K562 (cell line): ENCODE results near the gene HBEGF. TPM values are rescaled to one million over a fixed set of nuclear protein-coding genes. Genes with fewer than 3 reads are reported as not detected.

Experiments used
- ATF7 ChIP-seq: fragments of 450-650 bp; IDR thresholded peaks from 2 replicates; pipeline ENCODE4 v1.7.1; 2014; ENCODE audit warnings: mild to moderate bottlenecking, moderate library complexity
- BCOR ChIP-seq: fragments of 450-650 bp; IDR thresholded peaks from 2 replicates; pipeline ENCODE4 v1.6.1; 2016
- CBX8 ChIP-seq: fragments of 200-600 bp; sonication (generic); IDR thresholded peaks from 2 replicates; pipeline ENCODE4 v1.6.1; 2012; ENCODE audit warnings: borderline replicate concordance, mixed run types, low read depth, mild to moderate bottlenecking, moderate library complexity, mixed read lengths, low read length, control low read depth, inconsistent platforms; ENCODE audit not compliant: poor library complexity, severe bottlenecking; ENCODE audit errors: extremely low read depth
- CHD1 ChIP-seq: fragments of 200-600 bp; sonication (generic); IDR thresholded peaks from one replicate; pipeline ENCODE4 v1.6.1; 2012; ENCODE audit warnings: mild to moderate bottlenecking, moderate library complexity, low read length, inconsistent platforms
- ESRRB ChIP-seq: fragments of 250-450 bp; sonication (Bioruptor Pico); IDR thresholded peaks from 2 replicates; pipeline ENCODE4 v1.5.0; 2020; ENCODE audit warnings: mild to moderate bottlenecking, moderate library complexity, borderline replicate concordance
- ETV1 ChIP-seq: fragments of 450-650 bp; conservative IDR thresholded peaks from 2 replicates; pipeline ENCODE4 v1.6.1; 2016; ENCODE audit warnings: missing genetic modification characterization, control low read depth, low read depth, missing compliant biosample characterization
- GABPB1 ChIP-seq: sonication (generic); formaldehyde crosslinking; IDR thresholded peaks from 2 replicates; pipeline ENCODE4 v1.8.0; 2022; ENCODE audit warnings: mild to moderate bottlenecking, missing genetic modification reagents
- GTF2B ChIP-seq: IDR thresholded peaks from 2 replicates; pipeline ENCODE4 v1.6.1; 2011; ENCODE audit not compliant: insufficient read length; ENCODE audit errors: extremely low read depth
- HDGF ChIP-seq: fragments of 450-650 bp; IDR thresholded peaks from 2 replicates; pipeline ENCODE4 v1.6.1; 2016
- KLF6 ChIP-seq: fragments of 250-450 bp; sonication (Bioruptor Pico); IDR thresholded peaks from 2 replicates; pipeline ENCODE4 v1.4.0; 2020; ENCODE audit warnings: mild to moderate bottlenecking, moderate library complexity, borderline replicate concordance
- MCM3 ChIP-seq: fragments of 450-650 bp; IDR thresholded peaks from 2 replicates; pipeline ENCODE4 v1.6.1; 2016
- NCOA6 ChIP-seq: fragments of 450-650 bp; IDR thresholded peaks from 2 replicates; pipeline ENCODE4 v1.6.1; 2017; ENCODE audit warnings: mild to moderate bottlenecking
- NFE2L1 ChIP-seq: fragments of 450-650 bp; IDR thresholded peaks from 2 replicates; pipeline ENCODE4 v1.6.1; 2016; ENCODE audit warnings: missing genetic modification characterization, low read depth, mild to moderate bottlenecking, missing compliant biosample characterization, moderate library complexity, borderline replicate concordance
- PHF21A ChIP-seq: fragments of 450-650 bp; IDR thresholded peaks from 2 replicates; pipeline ENCODE4 v1.6.1; 2017; ENCODE audit warnings: low read depth, borderline replicate concordance
- RB1 ChIP-seq: fragments of 450-650 bp; IDR thresholded peaks from 2 replicates; pipeline ENCODE4 v1.6.1; 2017; ENCODE audit warnings: low read depth, mild to moderate bottlenecking
- RBFOX2 ChIP-seq: fragments of 200-400 bp; formaldehyde crosslinking; IDR thresholded peaks from 2 replicates; pipeline ENCODE4 v1.6.1; 2017; ENCODE audit warnings: low read depth, mild to moderate bottlenecking, low read length, moderate library complexity
- RHOXF2B ChIP-seq: fragments of 250-450 bp; sonication (Bioruptor Pico); conservative IDR thresholded peaks from 2 replicates; pipeline ENCODE4 v1.5.1; 2021
- SIN3B ChIP-seq: fragments of 450-650 bp; IDR thresholded peaks from 2 replicates; pipeline ENCODE4 v1.6.1; 2017; ENCODE audit warnings: low read depth, mild to moderate bottlenecking, moderate library complexity
- SP2 ChIP-seq: IDR thresholded peaks from 2 replicates; pipeline ENCODE4 v1.6.1; 2011; ENCODE audit warnings: mild to moderate bottlenecking, low read depth, low read length, moderate library complexity; ENCODE audit not compliant: poor library complexity, severe bottlenecking; ENCODE audit errors: extremely low read depth
- TAF9B ChIP-seq: fragments of 450-650 bp; IDR thresholded peaks from 2 replicates; pipeline ENCODE4 v1.6.1; 2018; ENCODE audit warnings: mild to moderate bottlenecking; ENCODE audit not compliant: partially characterized antibody
- ZBED1 ChIP-seq: IDR thresholded peaks from 2 replicates; pipeline ENCODE4 v1.6.1; 2014
- ZBTB8A ChIP-seq: fragments of 450-650 bp; IDR thresholded peaks from 2 replicates; pipeline ENCODE4 v1.6.1; 2018; ENCODE audit warnings: mild to moderate bottlenecking, moderate library complexity; ENCODE audit not compliant: partially characterized antibody
- ZFX ChIP-seq: sonication (generic); formaldehyde crosslinking; IDR thresholded peaks from 2 replicates; pipeline ENCODE4 v1.8.0; 2022; ENCODE audit warnings: mild to moderate bottlenecking, missing genetic modification reagents, moderate library complexity
- ZNF197 ChIP-seq: fragments of 200-800 bp; sonication (Bioruptor generic); IDR thresholded peaks from 2 replicates; pipeline ENCODE4 v1.6.1; 2016; ENCODE audit warnings: low read depth, missing genetic modification characterization, missing compliant biosample characterization
- ZNF584 ChIP-seq: fragments of 200-800 bp; sonication (Bioruptor generic); IDR thresholded peaks from 2 replicates; pipeline ENCODE4 v1.6.1; 2016; ENCODE audit warnings: low read depth, mild to moderate bottlenecking, missing genetic modification characterization, missing compliant biosample characterization
- ZNF589 ChIP-seq: fragments of 200-800 bp; sonication (Bioruptor generic); IDR thresholded peaks from 2 replicates; pipeline ENCODE4 v1.6.1; 2016; ENCODE audit warnings: low read depth, missing genetic modification characterization, missing compliant biosample characterization
- ZNF75A ChIP-seq: fragments of 450-650 bp; formaldehyde crosslinking; IDR thresholded peaks from 2 replicates; pipeline ENCODE4 v1.4.0; 2020; ENCODE audit warnings: mild to moderate bottlenecking
- ZNF76 ChIP-seq: fragments of 250-450 bp; sonication (Bioruptor Pico); IDR thresholded peaks from 2 replicates; pipeline ENCODE4 v1.4.0; 2020; ENCODE audit warnings: mild to moderate bottlenecking, moderate library complexity, borderline replicate concordance
- polyA plus RNA-seq, 8 experiments: library from polyadenylated mRNA; depleted of rRNA in 4 of 8; stranded (reverse) in 5 of 8; unstranded in 3 of 8; fragments of >200 nt; fragmentation: Nextera tagmentation in 2 of 8; fragmentation: Illumina TruSeq in 1 of 8; extraction: Ambion mirVana in 2 of 8; extraction: Trizol in 1 of 8; gene quantifications; 2 replicates each; pipeline versions ENCODE4 v1.2.1 to v1.2.3, GENCODE V29; 2011 to 2014; ENCODE audit warnings: inconsistent platforms in 1 of 8, missing spikeins in 1 of 8
- total RNA-seq, 7 experiments: library from RNA; depleted of rRNA in 6 of 7; stranded (reverse); fragments of >200 nt in 6 of 7; fragmentation: Illumina TruSeq in 2 of 7; extraction: Trizol in 2 of 7; gene quantifications; 2 replicates each; pipeline versions ENCODE4 v1.2.1 to v1.2.3, GENCODE V29; 2011 to 2021; ENCODE audit warnings: low replicate concordance in 1 of 7
- TF ChIP-seq, protein P1 (sequence below), 2 experiments: fragments of 200-800 bp in 1 of 2; sonication (Bioruptor generic) in 1 of 2; sonication (generic) in 1 of 2; formaldehyde crosslinking in 1 of 2; IDR thresholded peaks in 1 of 2; conservative IDR thresholded peaks in 1 of 2; 2 replicates each; pipeline versions ENCODE4 v1.5.0 to v1.6.1; 2016 to 2020; ENCODE audit warnings: missing compliant biosample characterization in 1 of 2, missing genetic modification characterization in 1 of 2, missing genetic modification reagents in 1 of 2

Gene HBEGF
- total and polyA plus RNA-seq, 9 of the 15 experiments (the other 6 are each of a cell fraction or from before 2014, with no cell fraction given) = 0.11 to 1.1 (median 0.60) TPM

GRCh38 chr5:140302786-140303639 is 43.4 kb downstream of the HBEGF start, which contains the start of gene PFDN1 (continued):
- TF ChIP-seq ZNF76 (no peak), CBX8 (no peak), ZNF75A (no peak), ZFX (CRISPR knock-in tag) (peak; percentile 77), HDGF (no peak), ZNF197 (CRISPR knock-in tag) (no peak), ZBTB8A (no peak), SIN3B (peak; percentile 96), RHOXF2B (CRISPR knock-in tag) (no peak), SP2 (no peak), TAF9B (peak; percentile 60), BCOR (no peak; the same call in 1 of the 2 replicates), CHD1 (no peak), ZNF584 (CRISPR knock-in tag) (no peak), ESRRB (CRISPR knock-in tag) (no peak), RB1 (peak; percentile 23; the same call in 1 of the 2 replicates), KLF6 (CRISPR knock-in tag) (no peak), RBFOX2 (peak; percentile 74), MCM3 (no peak), NCOA6 (no peak), ATF7 (peak; percentile 71), GTF2B (no peak), ETV1 (no peak), ZNF589 (CRISPR knock-in tag) (peak; percentile 45; the same call in 1 of the 2 replicates), GABPB1 (CRISPR knock-in tag) (no peak), PHF21A (no peak), ZBED1 (0 out of 2 replicates have a peak, but pooled peaks have one; percentile 11), NFE2L1 (tag) (no peak)
- TF ChIP-seq, protein P1, sequence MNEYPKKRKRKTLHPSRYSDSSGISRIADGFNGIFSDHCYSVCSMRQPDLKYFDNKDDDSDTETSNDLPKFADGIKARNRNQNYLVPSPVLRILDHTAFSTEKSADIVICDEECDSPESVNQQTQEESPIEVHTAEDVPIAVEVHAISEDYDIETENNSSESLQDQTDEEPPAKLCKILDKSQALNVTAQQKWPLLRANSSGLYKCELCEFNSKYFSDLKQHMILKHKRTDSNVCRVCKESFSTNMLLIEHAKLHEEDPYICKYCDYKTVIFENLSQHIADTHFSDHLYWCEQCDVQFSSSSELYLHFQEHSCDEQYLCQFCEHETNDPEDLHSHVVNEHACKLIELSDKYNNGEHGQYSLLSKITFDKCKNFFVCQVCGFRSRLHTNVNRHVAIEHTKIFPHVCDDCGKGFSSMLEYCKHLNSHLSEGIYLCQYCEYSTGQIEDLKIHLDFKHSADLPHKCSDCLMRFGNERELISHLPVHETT (CRISPR knock-in tag; conservative IDR thresholded peaks at IDR 0.05 in 1 of 2, IDR thresholded peaks at IDR 0.05 in 1 of 2) = no peak
